ENCODE measurements around the gene ITPRID2.

DNA sequence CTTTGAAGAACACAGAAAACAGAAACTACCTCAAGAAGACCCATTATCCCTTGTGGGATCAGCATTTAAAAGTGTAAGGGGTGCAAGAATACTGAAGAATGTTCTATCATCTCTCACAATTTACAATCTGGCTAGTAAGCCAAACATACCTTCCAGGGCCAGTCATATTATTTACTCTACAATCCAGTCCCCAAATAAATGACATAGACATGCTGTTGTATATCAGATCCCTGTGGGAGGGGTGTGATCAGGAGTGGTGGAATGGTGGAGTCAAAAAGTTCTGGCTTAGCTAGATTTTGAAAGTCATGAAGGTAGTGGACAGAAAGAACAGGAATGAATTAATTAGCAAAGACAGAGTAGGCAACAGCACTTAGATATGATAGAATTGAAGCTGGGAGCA lies 1.8 kb upstream of the ITPRID2 start:
- TF ChIP-seq EP300 (IDR thresholded peaks at IDR 0.05; ENCODE audit: low read depth in 2 of 2, low read length in 2 of 2) (no peak), EP300 (CRISPR knock-in tag; IDR thresholded peaks at IDR 0.05; ENCODE audit: borderline replicate concordance) (no peak), RXRA (CRISPR knock-in tag; IDR thresholded peaks at IDR 0.05) (no peak)
- TF ChIP-seq, protein P1, sequence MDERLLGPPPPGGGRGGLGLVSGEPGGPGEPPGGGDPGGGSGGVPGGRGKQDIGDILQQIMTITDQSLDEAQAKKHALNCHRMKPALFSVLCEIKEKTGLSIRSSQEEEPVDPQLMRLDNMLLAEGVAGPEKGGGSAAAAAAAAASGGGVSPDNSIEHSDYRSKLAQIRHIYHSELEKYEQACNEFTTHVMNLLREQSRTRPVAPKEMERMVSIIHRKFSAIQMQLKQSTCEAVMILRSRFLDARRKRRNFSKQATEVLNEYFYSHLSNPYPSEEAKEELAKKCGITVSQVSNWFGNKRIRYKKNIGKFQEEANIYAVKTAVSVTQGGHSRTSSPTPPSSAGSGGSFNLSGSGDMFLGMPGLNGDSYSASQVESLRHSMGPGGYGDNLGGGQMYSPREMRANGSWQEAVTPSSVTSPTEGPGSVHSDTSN (CRISPR knock-in tag; IDR thresholded peaks at IDR 0.05) = no peak
